HepG2 (cell line): ENCODE results near the gene SIAH2. TPM values are rescaled to one million over a fixed set of nuclear protein-coding genes. Genes with fewer than 3 reads are reported as not detected.
A peak's percentile ranks its signal among the peaks of the same experiment; 100 is the strongest.

Experiments
- AHDC1 ChIP-seq: sonication (generic); formaldehyde crosslinking; IDR thresholded peaks from 2 replicates; pipeline ENCODE4 v1.5.1; 2020; ENCODE audit warnings: mild to moderate bottlenecking, missing genetic modification reagents, borderline replicate concordance
- BHLHE40 ChIP-seq: IDR thresholded peaks from 2 replicates; pipeline ENCODE4 v1.6.1; 2011; ENCODE audit warnings: low read length, improper control_type of control experiment
- PITX1 ChIP-seq: sonication (generic); formaldehyde crosslinking; IDR thresholded peaks from 2 replicates; pipeline ENCODE4 v1.5.1; 2020; ENCODE audit warnings: mild to moderate bottlenecking, missing genetic modification reagents
- REXO4 ChIP-seq: sonication (generic); formaldehyde crosslinking; IDR thresholded peaks from 2 replicates; pipeline ENCODE4 v1.8.0; 2022; ENCODE audit warnings: missing genetic modification reagents, mild to moderate bottlenecking, borderline replicate concordance
- SAFB2 ChIP-seq: sonication (generic); formaldehyde crosslinking; IDR thresholded peaks from 2 replicates; pipeline ENCODE4 v1.5.1; 2020; ENCODE audit warnings: missing genetic modification reagents, low read depth, mild to moderate bottlenecking, borderline replicate concordance
- SMC3 ChIP-seq: IDR thresholded peaks from 2 replicates; pipeline ENCODE4 v1.6.1; 2011; ENCODE audit warnings: low read length, improper control_type of control experiment
- SOX6 ChIP-seq, 2 experiments: fragments of 450-650 bp in 1 of 2; sonication (generic) in 1 of 2; formaldehyde crosslinking in 1 of 2; IDR thresholded peaks; 2 replicates each; pipeline versions ENCODE4 v1.4.0 to v1.6.1; 2017 to 2020; ENCODE audit warnings: antibody characterized with exemption in 1 of 2, mild to moderate bottlenecking in 1 of 2, missing genetic modification reagents in 1 of 2
- TCF7 ChIP-seq: sonication (generic); IDR thresholded peaks from 2 replicates; pipeline ENCODE4 v1.6.1; 2016; ENCODE audit warnings: antibody characterized with exemption, low read depth
- TEAD2 ChIP-seq: sonication (generic); formaldehyde crosslinking; IDR thresholded peaks from 2 replicates; pipeline ENCODE4 v1.9.0; 2021; ENCODE audit warnings: missing genetic modification reagents
- ZMYM2 ChIP-seq: sonication (generic); formaldehyde crosslinking; IDR thresholded peaks from 2 replicates; pipeline ENCODE4 v1.8.0; 2022; ENCODE audit warnings: mild to moderate bottlenecking, missing genetic modification reagents
- ZNF280D ChIP-seq: sonication (generic); formaldehyde crosslinking; IDR thresholded peaks from 2 replicates; pipeline ENCODE4 v1.5.1; 2020; ENCODE audit warnings: mild to moderate bottlenecking, missing genetic modification reagents
- polyA plus RNA-seq, 8 experiments: library from polyadenylated mRNA; depleted of rRNA in 3 of 8; stranded (reverse) in 7 of 8; unstranded in 1 of 8; fragments of >200 nt; fragmentation: Illumina TruSeq in 4 of 8; extraction: Trizol in 4 of 8; gene quantifications; 2 replicates each; pipeline versions ENCODE4 v1.2.1 to v1.2.3, GENCODE V29; 2011 to 2016; ENCODE audit warnings: low read depth in 4 of 8, missing spikeins in 1 of 8, mixed read lengths in 1 of 8; ENCODE audit not compliant: insufficient read depth in 1 of 8
- total RNA-seq, 5 experiments: library from RNA; depleted of rRNA; stranded (reverse); fragments of >200 nt; fragmentation: Illumina TruSeq; extraction: Trizol; gene quantifications; 2 replicates each; pipeline ENCODE4 v1.2.3, GENCODE V29; 2016; ENCODE audit warnings: low read depth in 1 of 5
- TF ChIP-seq, protein P1 (sequence below): sonication (generic); formaldehyde crosslinking; IDR thresholded peaks from 2 replicates; pipeline ENCODE4 v1.8.1; 2023; ENCODE audit warnings: mild to moderate bottlenecking, missing genetic modification reagents
- TF ChIP-seq, protein P2 (sequence below): sonication (generic); formaldehyde crosslinking; IDR thresholded peaks from 2 replicates; pipeline ENCODE4 v1.4.0; 2020; ENCODE audit warnings: missing genetic modification reagents, low read depth, mild to moderate bottlenecking, borderline replicate concordance
- TF ChIP-seq, protein P3 (sequence below): sonication (generic); formaldehyde crosslinking; IDR thresholded peaks from 2 replicates; pipeline ENCODE4 v1.5.1; 2020; ENCODE audit warnings: missing genetic modification reagents, mild to moderate bottlenecking, borderline replicate concordance

Gene SIAH2
- total and polyA plus RNA-seq, 2 of the 13 experiments (the other 11 are each of a cell fraction or from before 2014, with no cell fraction given) = 71.8 to 117 TPM

DNA sequence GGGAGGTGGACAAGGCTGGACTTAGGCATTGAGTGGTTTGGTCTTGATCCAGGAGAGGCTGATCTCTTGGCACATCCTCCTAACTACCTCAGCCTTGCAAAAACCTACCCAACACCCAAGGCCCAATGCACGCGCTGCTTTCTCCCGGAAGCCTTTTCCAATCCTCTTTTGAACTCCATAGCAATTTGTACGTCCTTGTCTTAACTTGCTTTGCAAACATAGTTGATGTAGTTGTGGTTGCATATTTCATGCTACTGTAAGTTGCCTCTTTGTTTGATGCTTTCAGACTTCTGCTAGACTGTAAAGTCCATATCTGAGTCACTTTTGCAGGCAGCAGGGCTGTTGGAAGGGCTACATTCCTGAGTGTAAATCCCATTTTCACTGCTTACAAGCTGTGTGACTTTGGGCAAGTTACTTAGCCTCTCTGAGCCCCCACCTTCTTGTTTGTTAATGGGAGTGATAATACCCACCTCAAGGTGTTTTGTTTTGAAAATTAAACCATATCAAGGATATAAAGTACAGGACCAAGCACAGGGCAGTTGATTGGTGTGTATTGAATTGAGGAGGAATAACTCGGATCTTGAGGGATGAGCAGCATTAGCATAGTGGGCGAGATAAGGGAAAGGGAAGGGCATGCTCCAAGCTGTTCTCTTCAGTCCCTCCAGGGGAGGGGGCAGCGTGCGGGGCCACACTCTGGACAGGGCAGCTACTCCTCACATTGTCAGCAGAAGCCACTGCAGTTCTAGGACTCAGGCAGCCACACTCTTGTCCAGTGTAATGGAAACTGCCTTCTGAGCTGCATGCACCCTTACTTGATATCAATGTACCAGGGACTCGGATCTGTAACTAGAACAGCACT, 28.8 kb downstream of the SIAH2 start (continued):
- TF ChIP-seq, protein P1, sequence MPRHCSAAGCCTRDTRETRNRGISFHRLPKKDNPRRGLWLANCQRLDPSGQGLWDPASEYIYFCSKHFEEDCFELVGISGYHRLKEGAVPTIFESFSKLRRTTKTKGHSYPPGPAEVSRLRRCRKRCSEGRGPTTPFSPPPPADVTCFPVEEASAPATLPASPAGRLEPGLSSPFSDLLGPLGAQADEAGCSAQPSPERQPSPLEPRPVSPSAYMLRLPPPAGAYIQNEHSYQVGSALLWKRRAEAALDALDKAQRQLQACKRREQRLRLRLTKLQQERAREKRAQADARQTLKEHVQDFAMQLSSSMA (CRISPR knock-in tag) = 0 out of 2 replicates have a peak, but pooled peaks have one; percentile 32
- TF ChIP-seq, protein P2, sequence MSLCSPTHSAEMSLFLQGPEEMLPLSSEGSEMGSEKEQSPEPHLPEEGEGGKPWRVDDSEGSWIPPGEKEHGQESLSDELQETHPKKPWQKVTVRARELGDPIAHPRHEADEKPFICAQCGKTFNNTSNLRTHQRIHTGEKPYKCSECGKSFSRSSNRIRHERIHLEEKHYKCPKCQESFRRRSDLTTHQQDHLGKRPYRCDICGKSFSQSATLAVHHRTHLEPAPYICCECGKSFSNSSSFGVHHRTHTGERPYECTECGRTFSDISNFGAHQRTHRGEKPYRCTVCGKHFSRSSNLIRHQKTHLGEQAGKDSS (CRISPR knock-in tag) = 0 out of 2 replicates have a peak, but pooled peaks have one; percentile 4
- TF ChIP-seq BHLHE40 = peak; percentile 1; the same call in 1 of the 2 replicates
- TF ChIP-seq, protein P3, sequence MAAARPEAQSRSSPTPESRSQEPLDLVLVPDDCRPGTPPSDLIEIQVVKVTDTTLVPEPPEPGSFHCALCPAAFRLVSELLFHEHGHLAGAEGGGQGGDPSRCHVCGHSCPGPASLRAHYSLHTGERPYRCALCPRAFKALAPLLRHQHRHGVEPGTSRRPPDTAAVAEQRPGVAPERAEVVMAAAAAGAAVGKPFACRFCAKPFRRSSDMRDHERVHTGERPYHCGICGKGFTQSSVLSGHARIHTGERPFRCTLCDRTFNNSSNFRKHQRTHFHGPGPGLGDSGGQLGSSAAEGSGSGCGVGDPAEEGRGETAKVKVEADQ (CRISPR knock-in tag) = peak; percentile 45; the same call in 1 of the 2 replicates
- TF ChIP-seq SMC3 = 0 out of 2 replicates have a peak, but pooled peaks have one; percentile 5
- TF ChIP-seq SAFB2 (CRISPR knock-in tag) = no peak
- no peak for TF ChIP-seq SOX6 (IDR thresholded peaks at IDR 0.05)
- peak; percentile 68 for TF ChIP-seq SOX6 (CRISPR knock-in tag; IDR thresholded peaks at IDR 0.05)
- peak; percentile 74; the same call in 1 of the 2 replicates for TF ChIP-seq TCF7
- peak; percentile 71; the same call in 1 of the 2 replicates for TF ChIP-seq AHDC1 (CRISPR knock-in tag)
- no peak for TF ChIP-seq ZMYM2
- TF ChIP-seq REXO4 (CRISPR knock-in tag) = no peak
- 0 out of 2 replicates have a peak, but pooled peaks have one; percentile 36 for TF ChIP-seq TEAD2 (CRISPR knock-in tag)
- peak; percentile 65; the same call in 1 of the 2 replicates for TF ChIP-seq ZNF280D (CRISPR knock-in tag)
- 0 out of 2 replicates have a peak, but pooled peaks have one; percentile 24 for TF ChIP-seq PITX1
